ENCODE measurements around the gene NECAP2.

GRCh38 chr1:16484501-16484835 lies 43.9 kb downstream of the NECAP2 start:
- no peak for TF ChIP-seq CTCF (IDR thresholded peaks at IDR 0.05; ENCODE audit: low read depth, low read length, missing input control)
- no peak for TF ChIP-seq ZBTB33 (IDR thresholded peaks at IDR 0.05)
- TF ChIP-seq JUND (IDR thresholded peaks at IDR 0.05) = no peak
- TF ChIP-seq, protein P1, sequence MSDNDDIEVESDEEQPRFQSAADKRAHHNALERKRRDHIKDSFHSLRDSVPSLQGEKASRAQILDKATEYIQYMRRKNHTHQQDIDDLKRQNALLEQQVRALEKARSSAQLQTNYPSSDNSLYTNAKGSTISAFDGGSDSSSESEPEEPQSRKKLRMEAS (IDR thresholded peaks at IDR 0.05) = no peak
- TF ChIP-seq TAF1 (conservative IDR thresholded peaks at IDR 0.05) = no peak
- TF ChIP-seq HNF4A (conservative IDR thresholded peaks at IDR 0.05) = no peak
- no peak for TF ChIP-seq RAD21 (IDR thresholded peaks at IDR 0.05)
- TF ChIP-seq HNF4G (IDR thresholded peaks at IDR 0.05) = no peak
- no peak for TF ChIP-seq REST (IDR thresholded peaks at IDR 0.05)
- no peak for TF ChIP-seq GABPA (IDR thresholded peaks at IDR 0.05 in 1 of 2, conservative IDR thresholded peaks at IDR 0.05 in 1 of 2)
- TF ChIP-seq, protein P2, sequence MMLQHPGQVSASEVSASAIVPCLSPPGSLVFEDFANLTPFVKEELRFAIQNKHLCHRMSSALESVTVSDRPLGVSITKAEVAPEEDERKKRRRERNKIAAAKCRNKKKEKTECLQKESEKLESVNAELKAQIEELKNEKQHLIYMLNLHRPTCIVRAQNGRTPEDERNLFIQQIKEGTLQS (IDR thresholded peaks at IDR 0.05) = no peak
- no peak for TF ChIP-seq YY1 (IDR thresholded peaks at IDR 0.05)
